CD14-positive monocyte (primary cell): Measurements from ENCODE around the gene SNX32. TPM values are rescaled to one million over a fixed set of nuclear protein-coding genes. Genes with fewer than 3 reads are reported as not detected.

Source experiments
- DNase-seq, 3 donors: peaks; one replicate each; pipeline ENCODE4 v3.0.0-alpha.2; 2011 to 2022
- H2AFZ ChIP-seq: 2 replicates; pipeline ENCODE4 v1.6.0; 2012; ENCODE audit warnings: mild to moderate bottlenecking, low read depth, low read length, inconsistent platforms; ENCODE audit not compliant: insufficient read depth, poor library complexity, severe bottlenecking
- H3K27ac ChIP-seq, 2 donors: 1 replicate in 1 of 2; 2 replicates in 1 of 2; pipeline ENCODE4 v1.5.1; 2012 to 2013; ENCODE audit warnings: low read length in 2 of 2, control low read depth in 1 of 2, inconsistent platforms in 1 of 2, low read depth in 1 of 2, mild to moderate bottlenecking in 1 of 2
- H3K27me3 ChIP-seq, 2 donors: one replicate each; pipeline versions ENCODE4 v1.6.0 to v1.6.1; 2011 to 2013; ENCODE audit warnings: low read length in 2 of 2; ENCODE audit not compliant: control insufficient read depth in 2 of 2, insufficient read depth in 2 of 2
- H3K36me3 ChIP-seq, 2 donors: replicated peaks in 1 of 2; 1 replicate in 1 of 2; 2 replicates in 1 of 2; pipeline versions ENCODE4 v1.5.1 to v1.6.1; 2012 to 2013; ENCODE audit warnings: low read length in 2 of 2, control low read depth in 1 of 2, inconsistent platforms in 1 of 2, mild to moderate bottlenecking in 1 of 2; ENCODE audit not compliant: insufficient read depth in 2 of 2, control insufficient read depth in 1 of 2
- H3K4me1 ChIP-seq, 2 donors: 1 replicate in 1 of 2; 2 replicates in 1 of 2; pipeline versions ENCODE4 v1.5.1 to v1.6.1; 2012 to 2013; ENCODE audit warnings: low read length in 2 of 2, control low read depth in 1 of 2, inconsistent platforms in 1 of 2, mild to moderate bottlenecking in 1 of 2, moderate library complexity in 1 of 2; ENCODE audit not compliant: insufficient read depth in 2 of 2, control insufficient read depth in 1 of 2
- H3K4me2 ChIP-seq: replicated peaks from 2 replicates; pipeline ENCODE3; 2012; ENCODE audit warnings: low read length, moderate library complexity, mild to moderate bottlenecking; ENCODE audit not compliant: poor library complexity, severe bottlenecking; ENCODE audit errors: extremely low read depth
- H3K4me3 ChIP-seq, 3 experiments: fragments of 200-600 bp in 1 of 3; sonication (generic) in 1 of 3; replicated peaks in 1 of 3; 1 replicate in 2 of 3; 2 replicates in 1 of 3; pipeline ENCODE4 v1.5.1; 2011 to 2013; ENCODE audit warnings: low read length in 3 of 3, mild to moderate bottlenecking in 3 of 3, control low read depth in 2 of 3, low read depth in 2 of 3, inconsistent platforms in 1 of 3, moderate library complexity in 1 of 3
- H3K79me2 ChIP-seq: 2 replicates; pipeline ENCODE4 v1.6.0; 2012; ENCODE audit warnings: mild to moderate bottlenecking, control low read depth, inconsistent platforms, low read length, moderate library complexity; ENCODE audit not compliant: insufficient read depth
- H3K9ac ChIP-seq: 2 replicates; pipeline ENCODE4 v1.6.0; 2017; ENCODE audit warnings: low read length, mild to moderate bottlenecking; ENCODE audit not compliant: insufficient read depth, poor library complexity, severe bottlenecking
- H3K9me3 ChIP-seq, 2 donors: replicated peaks in 1 of 2; 1 replicate in 1 of 2; 2 replicates in 1 of 2; pipeline versions ENCODE4 v1.5.1 to v1.6.1; 2012 to 2013; ENCODE audit warnings: low read length in 2 of 2, control low read depth in 1 of 2; ENCODE audit not compliant: control insufficient read depth in 1 of 2, insufficient read depth in 1 of 2
- H4K20me1 ChIP-seq: 2 replicates; pipeline ENCODE4 v1.6.0; 2012; ENCODE audit warnings: mild to moderate bottlenecking, low read length, control low read depth, moderate library complexity; ENCODE audit not compliant: insufficient read depth
- H3K27ac Mint-ChIP-seq, 7 donors: one replicate each; pipeline ENCODE4 v1.8.0; 2020; ENCODE audit warnings: mild to moderate bottlenecking in 7 of 7, mixed read lengths in 7 of 7, moderate library complexity in 6 of 7, inconsistent platforms in 2 of 7
- H3K27me3 Mint-ChIP-seq, 3 donors: one replicate each; pipeline ENCODE4 v1.8.0; 2021 to 2022; ENCODE audit warnings: low read depth in 3 of 3, mild to moderate bottlenecking in 3 of 3, mixed read lengths in 3 of 3, moderate library complexity in 3 of 3, inconsistent platforms in 1 of 3
- H3K36me3 Mint-ChIP-seq, 2 donors: one replicate each; pipeline ENCODE4 v1.8.0; 2020; ENCODE audit warnings: mixed read lengths in 2 of 2, inconsistent platforms in 1 of 2, mild to moderate bottlenecking in 1 of 2
- H3K4me1 Mint-ChIP-seq: one replicate; pipeline ENCODE4 v1.8.0; 2020; ENCODE audit warnings: mild to moderate bottlenecking, mixed read lengths
- H3K4me3 Mint-ChIP-seq, 2 donors: one replicate each; pipeline ENCODE4 v1.8.0; 2020; ENCODE audit warnings: mild to moderate bottlenecking in 2 of 2, mixed read lengths in 2 of 2, moderate library complexity in 1 of 2
- H3K9me3 Mint-ChIP-seq, 7 donors: one replicate each; pipeline ENCODE4 v1.8.0; 2020 to 2022; ENCODE audit warnings: mixed read lengths in 7 of 7, mild to moderate bottlenecking in 6 of 7, moderate library complexity in 6 of 7, inconsistent platforms in 2 of 7
- CTCF ChIP-seq: fragments of 200-600 bp; IDR thresholded peaks from one replicate; pipeline ENCODE4 v1.8.0; 2022; ENCODE audit warnings: antibody characterized with exemption, mild to moderate bottlenecking
- WGBS: methylation state at CpG from one replicate; pipeline ENCODE4 v1.1.5; 2013; ENCODE audit warnings: missing lambda C conversion rate; ENCODE audit not compliant: insufficient coverage; 5-methylcytosine and 5-hydroxymethylcytosine counted together
- intact Hi-C, 2 donors: fragments of 100-400 bp; cut with micrococcal nuclease; formaldehyde crosslinking; loops; one replicate each; pipeline versions ENCODE4 v1.15.0 to v1.15.1; 2023
- polyA plus RNA-seq, 3 donors: library from polyadenylated mRNA; depleted of rRNA in 1 of 3; unstranded in 2 of 3; stranded (reverse) in 1 of 3; fragments of 300-500 nt in 2 of 3; fragments of >200 nt in 1 of 3; fragmentation: Illumina TruSeq in 2 of 3; gene quantifications; 1 replicate in 2 of 3; 2 replicates in 1 of 3; pipeline ENCODE4 v1.2.3, GENCODE V29; 2012 to 2021

Gene SNX32
- polyA plus RNA-seq, 3 donors: 0.07 to 0.40 (median 0.12) TPM

- WGBS: 1% methylated on average over 67 of the region's 112 CpGs
- Histone ChIP-seq H3K79me2 (no peaks in the 10 kb centered on the region), H3K4me1 (peaks cover 27 to 34% of the 10 kb centered on the region in 2 donors), H3K36me3 (no peaks in the 10 kb centered on the region), H3K27me3 (peaks cover 29 to 80% of the 10 kb centered on the region in 2 donors), H3K4me2 (peak within 1 kb of the TSS; percentile 69), H3K27ac (no peak within 1 kb of the TSS), H3K4me3 (peak within 1 kb of the TSS in 1 of 3 experiments; percentile 56), H4K20me1 (no peaks in the 10 kb centered on the region), H3K9me3 (peaks cover 0 to 22% of the 10 kb centered on the region in 2 donors), H2AFZ (peak within 1 kb of the TSS; percentile 50), H3K9ac (no peak within 1 kb of the TSS)
- Mint-ChIP-seq H3K36me3 (peaks cover 3 to 19% of the 10 kb centered on the region in 2 donors), H3K9me3 (peaks cover 0 to 22% (median 8%) of the 10 kb centered on the region in 7 donors), H3K4me3 (peak within 1 kb of the TSS; percentile 71 to 92), H3K27ac (peak within 1 kb of the TSS in 2 of 7 donors; percentile 25 to 80), H3K4me1 (peaks cover 30% of the 10 kb centered on the region), H3K27me3 (peaks cover 58 to 82% (median 72%) of the 10 kb centered on the region in 3 donors)
- no peak for TF ChIP-seq CTCF
- peak in 1 of 3 donors; percentile 19 for DNase-seq
- intact Hi-C loops: no loop called here
Measured at GRCh38 chr11:65786786-65787636, 46.8 kb upstream of the SNX32 start, which contains the start of gene OVOL1. TSS of gene OVOL1 (plus strand) at chr11:65787063. CDS start at chr11:65787374, 311 bp downstream.

GRCh38 chr11:65787649-65788622 lies 45.8 kb upstream of the SNX32 start:
- no peak for DNase-seq
- intact Hi-C loops: no loop called here
- H3K27me3 Mint-ChIP-seq: peaks cover 61 to 74% (median 69%) of the 10 kb centered on the region in 3 donors
- Histone ChIP-seq H3K9ac (no peak overlapping the region), H3K4me3 (peak overlapping the region in 1 of 3 experiments; percentile 37), H3K4me1 (peaks cover 28 to 36% of the 10 kb centered on the region in 2 donors), H3K27ac (no peak overlapping the region), H3K4me2 (peak overlapping the region; percentile 50), H3K27me3 (peaks cover 29 to 71% of the 10 kb centered on the region in 2 donors), H3K36me3 (no peaks in the 10 kb centered on the region), H2AFZ (no peak overlapping the region), H4K20me1 (no peaks in the 10 kb centered on the region), H3K9me3 (peaks cover 0 to 22% of the 10 kb centered on the region in 2 donors), H3K79me2 (no peaks in the 10 kb centered on the region)
- peaks cover 0 to 22% (median 8%) of the 10 kb centered on the region in 7 donors for H3K9me3 Mint-ChIP-seq
- H3K4me3 Mint-ChIP-seq: peak overlapping the region; percentile 50 to 92
- no peak for TF ChIP-seq CTCF
- peak overlapping the region in 1 of 7 donors; percentile 54 for H3K27ac Mint-ChIP-seq
- peaks cover 3 to 18% of the 10 kb centered on the region in 2 donors for H3K36me3 Mint-ChIP-seq
- H3K4me1 Mint-ChIP-seq: peaks cover 34% of the 10 kb centered on the region
- WGBS: 3% methylated on average over 41 of the region's 64 CpGs
